ENCODE measurements around the gene HDGFL2.

HDGFL2 gene

DNA sequence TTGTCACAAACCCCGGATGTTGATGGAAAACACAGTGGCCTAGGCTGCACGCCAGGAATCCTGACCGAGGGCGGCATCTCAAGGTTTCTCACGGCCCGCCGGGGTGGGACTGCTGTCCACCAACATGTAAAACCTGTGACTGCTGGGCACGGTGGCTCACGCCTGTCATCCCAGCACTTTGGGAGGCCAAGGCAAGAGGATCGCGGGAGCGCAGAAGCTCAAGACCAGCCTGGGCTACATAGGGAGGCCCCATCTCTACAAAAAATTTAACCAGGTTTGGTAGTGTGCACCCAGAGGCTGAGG lies 35.0 kb downstream of the HDGFL2 start:
- H3K4me3 ChIP-seq (replicated peaks; ENCODE audit: low read depth, low read length) = no peak overlapping the region
- TF ChIP-seq, protein P1, sequence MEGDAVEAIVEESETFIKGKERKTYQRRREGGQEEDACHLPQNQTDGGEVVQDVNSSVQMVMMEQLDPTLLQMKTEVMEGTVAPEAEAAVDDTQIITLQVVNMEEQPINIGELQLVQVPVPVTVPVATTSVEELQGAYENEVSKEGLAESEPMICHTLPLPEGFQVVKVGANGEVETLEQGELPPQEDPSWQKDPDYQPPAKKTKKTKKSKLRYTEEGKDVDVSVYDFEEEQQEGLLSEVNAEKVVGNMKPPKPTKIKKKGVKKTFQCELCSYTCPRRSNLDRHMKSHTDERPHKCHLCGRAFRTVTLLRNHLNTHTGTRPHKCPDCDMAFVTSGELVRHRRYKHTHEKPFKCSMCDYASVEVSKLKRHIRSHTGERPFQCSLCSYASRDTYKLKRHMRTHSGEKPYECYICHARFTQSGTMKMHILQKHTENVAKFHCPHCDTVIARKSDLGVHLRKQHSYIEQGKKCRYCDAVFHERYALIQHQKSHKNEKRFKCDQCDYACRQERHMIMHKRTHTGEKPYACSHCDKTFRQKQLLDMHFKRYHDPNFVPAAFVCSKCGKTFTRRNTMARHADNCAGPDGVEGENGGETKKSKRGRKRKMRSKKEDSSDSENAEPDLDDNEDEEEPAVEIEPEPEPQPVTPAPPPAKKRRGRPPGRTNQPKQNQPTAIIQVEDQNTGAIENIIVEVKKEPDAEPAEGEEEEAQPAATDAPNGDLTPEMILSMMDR (IDR thresholded peaks at IDR 0.05; ENCODE audit: low read depth, low read length, missing control alignments) = no peak
- no peak for DNase-seq (ENCODE audit: extremely low read depth, low read depth)

DNA sequence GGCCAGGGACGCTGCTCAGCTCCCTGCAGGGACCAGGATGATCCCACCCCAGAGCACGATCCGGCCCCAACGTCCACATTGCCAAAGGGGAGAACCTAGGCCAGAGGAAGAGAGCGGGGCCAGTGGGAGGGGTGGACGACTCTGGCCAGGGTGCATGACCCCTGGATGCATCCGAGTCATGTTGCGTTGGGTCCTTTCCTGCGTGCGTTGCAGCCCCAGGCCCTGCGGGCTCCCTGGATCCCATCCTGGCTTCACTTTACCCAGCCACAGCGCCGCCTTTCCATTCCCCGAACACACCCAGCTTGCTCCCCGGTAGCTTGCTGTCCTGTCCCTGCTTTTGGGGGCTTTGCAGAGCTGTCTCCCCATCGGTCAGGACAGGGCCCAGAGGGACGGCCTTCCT lies 35.7 kb downstream of the HDGFL2 start:
- H3K4me3 ChIP-seq (replicated peaks; ENCODE audit: low read depth, low read length) = no peak overlapping the region
- DNase-seq (ENCODE audit: extremely low read depth, low read depth) = no peak
- TF ChIP-seq, protein P1 (IDR thresholded peaks at IDR 0.05; ENCODE audit: low read depth, low read length, missing control alignments) = no peak

DNA sequence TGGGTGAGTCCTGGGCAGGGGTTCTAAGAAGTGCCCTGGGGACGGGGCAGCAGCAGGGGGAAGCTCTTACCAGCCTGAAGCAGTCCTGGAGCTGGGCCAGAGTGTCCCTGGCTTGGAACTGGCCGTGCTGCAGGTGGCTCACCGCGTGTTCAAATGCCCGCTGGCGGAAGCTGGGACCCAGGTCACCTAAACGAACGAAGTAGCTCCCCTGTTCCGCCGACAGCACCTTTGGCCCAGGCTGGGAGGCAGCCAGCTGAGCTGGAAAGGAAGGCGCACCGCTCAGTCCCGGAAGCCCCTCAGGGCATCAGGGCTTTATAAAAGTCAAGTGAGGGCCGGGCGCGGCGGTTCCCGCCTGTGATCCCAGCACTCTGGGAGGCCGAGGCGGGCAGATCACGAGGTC lies 36.6 kb downstream of the HDGFL2 start:
- TF ChIP-seq, protein P1 (IDR thresholded peaks at IDR 0.05; ENCODE audit: low read depth, low read length, missing control alignments) = no peak
- no peak overlapping the region for H3K4me3 ChIP-seq (replicated peaks; ENCODE audit: low read depth, low read length)
- no peak for DNase-seq (ENCODE audit: extremely low read depth, low read depth)

DNA sequence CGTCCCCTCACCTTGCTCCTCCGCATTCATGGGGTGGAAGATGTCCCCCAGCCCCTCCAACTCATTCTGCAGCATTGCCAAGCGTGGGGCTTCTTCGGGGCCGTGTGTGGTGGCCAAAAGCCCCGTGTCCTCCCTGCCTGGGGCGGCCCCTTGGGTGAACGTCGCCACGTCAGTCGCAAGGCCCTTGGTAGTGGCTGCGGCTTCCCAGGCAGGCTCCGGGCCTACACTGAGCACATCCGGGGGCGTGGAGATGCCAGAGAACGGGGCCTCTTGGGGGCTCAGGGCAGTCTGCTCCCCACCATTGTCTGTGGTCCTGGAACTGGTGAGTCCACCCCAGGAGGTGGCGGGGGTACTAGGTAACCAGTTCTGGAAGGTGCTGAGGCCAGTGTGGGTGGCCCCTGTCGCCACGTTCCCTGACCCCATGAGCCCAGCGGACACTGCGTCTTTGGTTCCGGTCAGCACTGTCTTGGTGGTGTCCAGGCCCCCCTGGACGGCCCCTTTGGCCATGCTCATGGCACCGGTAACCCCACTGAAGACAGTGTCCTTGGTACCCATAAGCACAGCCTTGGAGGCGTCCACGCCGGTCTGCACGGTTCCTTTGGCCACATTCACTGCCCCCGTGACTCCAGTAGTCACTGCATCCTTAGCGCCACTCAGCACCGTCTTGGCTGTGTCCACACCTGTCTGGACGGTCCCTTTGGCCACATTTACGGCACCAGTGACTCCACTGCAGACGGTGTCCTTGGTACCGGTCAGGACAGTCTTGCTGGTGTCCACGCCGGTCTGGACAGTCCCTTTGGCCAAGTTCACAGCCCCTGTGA lies 38.5 kb downstream of the HDGFL2 start:
- no peak for DNase-seq (ENCODE audit: extremely low read depth, low read depth)
- H3K4me3 ChIP-seq (replicated peaks; ENCODE audit: low read depth, low read length) = no peak overlapping the region
- TF ChIP-seq, protein P1 (IDR thresholded peaks at IDR 0.05; ENCODE audit: low read depth, low read length, missing control alignments) = no peak

DNA sequence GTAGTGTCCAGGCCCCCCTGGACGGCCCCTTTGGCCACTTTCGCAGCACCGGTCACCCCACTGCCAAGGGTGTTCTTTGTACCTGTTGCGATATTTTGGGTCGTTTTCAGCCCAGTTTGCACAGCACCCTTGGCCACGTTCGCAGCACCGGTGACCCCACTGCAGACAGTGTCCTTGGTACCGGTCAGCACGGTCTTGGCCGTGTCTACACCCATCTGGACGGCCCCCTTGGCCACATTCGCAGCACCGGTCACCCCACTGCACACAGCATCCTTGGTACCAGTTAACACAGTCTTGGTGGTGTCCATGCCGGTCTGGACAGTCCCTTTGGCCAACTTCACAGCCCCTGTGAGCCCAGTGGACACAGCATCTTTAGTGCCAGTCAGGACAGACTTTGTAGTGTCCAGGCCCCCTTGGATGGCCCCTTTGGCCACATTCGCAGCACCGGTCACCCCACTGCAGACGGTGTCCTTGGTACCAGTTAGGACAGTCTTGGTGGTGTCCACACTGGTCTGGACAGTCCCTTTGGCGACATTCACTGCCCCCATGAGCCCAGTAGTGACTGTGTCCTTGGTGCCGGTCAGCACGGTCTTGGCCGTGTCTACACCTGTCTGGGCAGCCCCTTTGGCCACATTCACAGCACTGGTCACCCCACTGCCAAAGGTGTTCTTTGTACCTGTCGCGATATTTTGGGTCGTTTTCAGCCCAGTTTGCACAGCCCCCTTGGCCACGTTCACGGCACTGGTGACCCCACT lies 39.4 kb downstream of the HDGFL2 start:
- no peak overlapping the region for H3K4me3 ChIP-seq (replicated peaks; ENCODE audit: low read depth, low read length)
- TF ChIP-seq, protein P1 (IDR thresholded peaks at IDR 0.05; ENCODE audit: low read depth, low read length, missing control alignments) = no peak

DNA sequence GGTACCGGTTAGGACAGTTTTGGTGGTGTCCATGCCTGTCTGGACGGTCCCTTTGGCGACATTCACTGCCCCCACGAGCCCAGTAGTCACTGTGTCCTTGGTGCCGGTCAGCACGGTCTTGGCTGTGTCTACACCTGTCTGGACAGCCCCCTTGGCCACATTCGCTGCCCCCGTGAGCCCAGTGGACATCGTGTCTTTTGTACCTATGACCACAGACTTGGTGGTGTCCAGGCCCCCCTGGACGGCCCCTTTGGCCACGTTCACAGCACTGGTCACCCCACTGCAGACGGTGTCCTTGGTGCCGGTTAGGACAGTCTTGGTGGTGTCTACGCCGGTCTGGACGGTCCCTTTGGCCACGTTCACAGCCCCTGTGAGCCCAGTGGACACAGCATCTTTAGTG lies 40.0 kb downstream of the HDGFL2 start:
- no peak for DNase-seq (ENCODE audit: extremely low read depth, low read depth)
- TF ChIP-seq, protein P1 (IDR thresholded peaks at IDR 0.05; ENCODE audit: low read depth, low read length, missing control alignments) = no peak
- H3K4me3 ChIP-seq (replicated peaks; ENCODE audit: low read depth, low read length) = no peak overlapping the region

More for the DNA sequence above, 39.4 kb downstream of the HDGFL2 start:
- DNase-seq (ENCODE audit: extremely low read depth, low read depth) = no peak
